Measurements from ENCODE around the gene RFX4.

RFX4 gene

GRCh38 chr12:106791531-106791930 lies 208.7 kb downstream of the RFX4 start:
- no peak for DNase-seq (ENCODE audit: low read depth in 1 of 2, low spot score in 1 of 2)

- no peak for DNase-seq (ENCODE audit: low read depth in 1 of 2, low spot score in 1 of 2)
These were observed 211.6 kb downstream of the RFX4 start for GRCh38 chr12:106794369-106794768.

- no peak for DNase-seq (ENCODE audit: low read depth in 1 of 2, low spot score in 1 of 2)
These were observed 218.4 kb downstream of the RFX4 start for GRCh38 chr12:106801167-106801708.

GRCh38 chr12:106801830-106802533 lies 219.2 kb downstream of the RFX4 start:
- DNase-seq (ENCODE audit: low read depth in 1 of 2, low spot score in 1 of 2): no peak

- no peak for DNase-seq (ENCODE audit: low read depth in 1 of 2, low spot score in 1 of 2)
These were observed 221.9 kb downstream of the RFX4 start for GRCh38 chr12:106804668-106805067.
